ENCODE results near the gene RPL27A.

GRCh38 chr11:8735094-8735493 is 52.5 kb downstream of the RPL27A start:
- no peak for TF ChIP-seq EZH2 (IDR thresholded peaks at IDR 0.05; ENCODE audit: borderline replicate concordance, insufficient read depth, low read depth, low read length, poor library complexity, severe bottlenecking)
- TF ChIP-seq, protein P1, sequence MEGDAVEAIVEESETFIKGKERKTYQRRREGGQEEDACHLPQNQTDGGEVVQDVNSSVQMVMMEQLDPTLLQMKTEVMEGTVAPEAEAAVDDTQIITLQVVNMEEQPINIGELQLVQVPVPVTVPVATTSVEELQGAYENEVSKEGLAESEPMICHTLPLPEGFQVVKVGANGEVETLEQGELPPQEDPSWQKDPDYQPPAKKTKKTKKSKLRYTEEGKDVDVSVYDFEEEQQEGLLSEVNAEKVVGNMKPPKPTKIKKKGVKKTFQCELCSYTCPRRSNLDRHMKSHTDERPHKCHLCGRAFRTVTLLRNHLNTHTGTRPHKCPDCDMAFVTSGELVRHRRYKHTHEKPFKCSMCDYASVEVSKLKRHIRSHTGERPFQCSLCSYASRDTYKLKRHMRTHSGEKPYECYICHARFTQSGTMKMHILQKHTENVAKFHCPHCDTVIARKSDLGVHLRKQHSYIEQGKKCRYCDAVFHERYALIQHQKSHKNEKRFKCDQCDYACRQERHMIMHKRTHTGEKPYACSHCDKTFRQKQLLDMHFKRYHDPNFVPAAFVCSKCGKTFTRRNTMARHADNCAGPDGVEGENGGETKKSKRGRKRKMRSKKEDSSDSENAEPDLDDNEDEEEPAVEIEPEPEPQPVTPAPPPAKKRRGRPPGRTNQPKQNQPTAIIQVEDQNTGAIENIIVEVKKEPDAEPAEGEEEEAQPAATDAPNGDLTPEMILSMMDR (IDR thresholded peaks at IDR 0.05): no peak

Data from B cell (primary cell).